Measurements from ENCODE around the gene QSOX2.

Gene QSOX2

GRCh38 chr9:136190656-136191055 lies 55.0 kb downstream of the QSOX2 start:
- no peak for DNase-seq (ENCODE audit: low read depth)

GRCh38 chr9:136190237-136190601 lies 55.4 kb downstream of the QSOX2 start:
- no peak for DNase-seq (ENCODE audit: low read depth)

GRCh38 chr9:136189394-136190236 lies 56.0 kb downstream of the QSOX2 start:
- no peak for DNase-seq (ENCODE audit: low read depth)

- no peak for DNase-seq (ENCODE audit: low read depth)
Observed at GRCh38 chr9:136187683-136188586, 57.7 kb downstream of the QSOX2 start.

GRCh38 chr9:136187197-136187596 lies 58.4 kb downstream of the QSOX2 start:
- no peak for DNase-seq (ENCODE audit: low read depth)

- no peak for DNase-seq (ENCODE audit: low read depth)
Observed at GRCh38 chr9:136186386-136186785, 59.2 kb downstream of the QSOX2 start.

GRCh38 chr9:136185596-136186366 lies 59.8 kb downstream of the QSOX2 start:
- DNase-seq (ENCODE audit: low read depth), result no peak

GRCh38 chr9:136185066-136185465 lies 60.5 kb downstream of the QSOX2 start:
- DNase-seq (ENCODE audit: low read depth), result no peak

- DNase-seq (ENCODE audit: low read depth), result no peak
Observed at GRCh38 chr9:136182850-136183422, 62.7 kb downstream of the QSOX2 start.

- no peak for DNase-seq (ENCODE audit: low read depth)
Observed at GRCh38 chr9:136182420-136182787, 63.2 kb downstream of the QSOX2 start.

- no peak for DNase-seq (ENCODE audit: low read depth)
Observed at GRCh38 chr9:136181784-136182419, 63.7 kb downstream of the QSOX2 start.

- DNase-seq (ENCODE audit: low read depth), result no peak
Observed at GRCh38 chr9:136180586-136180985, 65.0 kb downstream of the QSOX2 start.

- DNase-seq (ENCODE audit: low read depth), result no peak
Observed at GRCh38 chr9:136179761-136180160, 65.9 kb downstream of the QSOX2 start.

GRCh38 chr9:136179101-136179616 lies 66.5 kb downstream of the QSOX2 start:
- no peak for DNase-seq (ENCODE audit: low read depth)

GRCh38 chr9:136178773-136179075 lies 66.9 kb downstream of the QSOX2 start:
- DNase-seq (ENCODE audit: low read depth), result no peak

GRCh38 chr9:136178061-136178772 lies 67.4 kb downstream of the QSOX2 start:
- DNase-seq (ENCODE audit: low read depth), result no peak

GRCh38 chr9:136177224-136177623 lies 68.4 kb downstream of the QSOX2 start:
- DNase-seq (ENCODE audit: low read depth), result no peak

- no peak for DNase-seq (ENCODE audit: low read depth)
Observed at GRCh38 chr9:136175616-136176197, 69.9 kb downstream of the QSOX2 start.

- DNase-seq (ENCODE audit: low read depth), result no peak
Observed at GRCh38 chr9:136174779-136175615, 70.6 kb downstream of the QSOX2 start.

All from activated T-cell treated with anti-CD3 and anti-CD28 coated beads for 1 hour (primary cell).